Retinal pigment epithelial cell (primary cell): ENCODE measurements around the gene ACMSD.

Experiments
- DNase-seq: peaks from one replicate; pipeline ENCODE4 v3.0.0-alpha.2; 2010; ENCODE audit warnings: low read depth
- H3K4me3 ChIP-seq: 2 replicates; pipeline ENCODE4 v1.5.1; 2011; ENCODE audit warnings: mild to moderate bottlenecking, low read length, control low read depth, moderate library complexity
- CTCF ChIP-seq: conservative IDR thresholded peaks from 2 replicates; pipeline ENCODE4 v1.5.1; 2011; ENCODE audit warnings: low read depth, low read length, control low read depth, inconsistent platforms

ACMSD gene

GRCh38 chr2:134863446-134863845, 25.0 kb downstream of the ACMSD start:
- H3K4me3 ChIP-seq = no peak overlapping the region
- DNase-seq = no peak

GRCh38 chr2:134865067-134865787, 26.8 kb downstream of the ACMSD start:
- no peak overlapping the region for H3K4me3 ChIP-seq
- TF ChIP-seq CTCF = no peak
- DNase-seq = peak; percentile 31

More at GRCh38 chr2:134863446-134863845, 25.0 kb downstream of the ACMSD start:
- TF ChIP-seq CTCF = no peak

GRCh38 chr2:134866498-134867099, 28.2 kb downstream of the ACMSD start:
- no peak for DNase-seq
- no peak overlapping the region for H3K4me3 ChIP-seq
- TF ChIP-seq CTCF = no peak

GRCh38 chr2:134869946-134870736, 31.7 kb downstream of the ACMSD start:
- no peak for DNase-seq
- no peak for TF ChIP-seq CTCF
- H3K4me3 ChIP-seq = no peak overlapping the region

GRCh38 chr2:134873152-134873551, 34.7 kb downstream of the ACMSD start:
- no peak for DNase-seq
- H3K4me3 ChIP-seq = no peak overlapping the region
- no peak for TF ChIP-seq CTCF

- TF ChIP-seq CTCF = no peak
- no peak overlapping the region for H3K4me3 ChIP-seq
- peak; percentile 25 for DNase-seq
Observed at GRCh38 chr2:134875309-134875708, 36.9 kb downstream of the ACMSD start.
